HCT116 (cell line): ENCODE measurements around the gene PRKG1.

ENCODE experiments used
- CTCF ChIP-seq, 3 experiments: fragments of 200-600 bp in 1 of 3; sonication (generic) in 1 of 3; IDR thresholded peaks in 2 of 3; conservative IDR thresholded peaks in 1 of 3; 2 replicates each; pipeline ENCODE4 v1.5.1; 2012 to 2017; ENCODE audit warnings: low read depth in 2 of 3, low read length in 2 of 3, antibody characterized with exemption in 1 of 3, borderline replicate concordance in 1 of 3, control low read depth in 1 of 3, mild to moderate bottlenecking in 1 of 3, mixed read lengths in 1 of 3, mixed run types in 1 of 3, moderate library complexity in 1 of 3; ENCODE audit not compliant: insufficient read depth in 1 of 3
- ELF1 ChIP-seq: IDR thresholded peaks from 2 replicates; pipeline ENCODE4 v1.6.1; 2012; ENCODE audit warnings: low read depth, borderline replicate concordance
- EZH2 ChIP-seq: fragments of 200-600 bp; sonication (generic); IDR thresholded peaks from 2 replicates; pipeline ENCODE4 v1.6.1; 2017; ENCODE audit warnings: antibody characterized with exemption, mixed run types
- MAX ChIP-seq: IDR thresholded peaks from 2 replicates; pipeline ENCODE4 v1.6.1; 2012
- POLR2A ChIP-seq: IDR thresholded peaks from 2 replicates; pipeline ENCODE4 v1.7.0; 2011; ENCODE audit warnings: borderline replicate concordance; ENCODE audit not compliant: insufficient read depth, insufficient read length; ENCODE audit errors: extremely low read depth
- POLR2AphosphoS5 ChIP-seq: IDR thresholded peaks from 2 replicates; pipeline ENCODE4 v1.6.1; 2011; ENCODE audit warnings: mild to moderate bottlenecking, low read depth, low read length, moderate library complexity
- YY1 ChIP-seq: IDR thresholded peaks from 2 replicates; pipeline ENCODE4 v1.6.1; 2011; ENCODE audit warnings: low read length, low read depth, moderate library complexity, mild to moderate bottlenecking; ENCODE audit not compliant: insufficient replicate concordance; ENCODE audit errors: extremely low read depth
- ZFX ChIP-seq: fragments of 450-650 bp; IDR thresholded peaks from 2 replicates; pipeline ENCODE4 v1.6.1; 2017
- TF ChIP-seq, protein P1 (sequence below): IDR thresholded peaks from 2 replicates; pipeline ENCODE4 v1.6.1; 2012; ENCODE audit warnings: low read depth

DNA sequence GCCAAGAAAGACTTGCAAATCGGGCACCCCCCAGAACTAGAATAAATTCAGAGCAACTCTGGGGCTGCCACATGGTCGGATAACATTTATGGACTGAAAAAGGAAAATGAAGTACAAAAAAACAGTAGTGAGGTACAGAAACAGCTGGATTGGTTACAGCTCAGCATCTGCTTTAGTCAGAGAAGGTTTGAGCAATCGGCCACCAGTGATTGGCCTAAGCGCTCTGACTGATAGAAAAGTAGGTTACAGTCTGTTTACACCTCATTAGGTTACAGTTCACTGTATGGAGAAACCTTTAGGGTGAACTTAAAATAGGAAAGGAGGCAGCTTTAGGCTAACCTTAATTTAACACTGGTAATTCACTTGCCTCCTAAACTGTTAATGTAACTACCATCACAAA, 1137.8 kb downstream of the PRKG1 start:
- TF ChIP-seq POLR2AphosphoS5 (no peak), MAX (no peak), YY1 (no peak), POLR2A (no peak), ELF1 (no peak), CTCF (IDR thresholded peaks at IDR 0.05 in 2 of 3, conservative IDR thresholded peaks at IDR 0.05 in 1 of 3; ENCODE audit: borderline replicate concordance in 1 of 3, insufficient read depth in 1 of 3, low read depth in 2 of 3, low read length in 2 of 3) (no peak), EZH2 (no peak), ZFX (no peak)
- TF ChIP-seq, protein P1, sequence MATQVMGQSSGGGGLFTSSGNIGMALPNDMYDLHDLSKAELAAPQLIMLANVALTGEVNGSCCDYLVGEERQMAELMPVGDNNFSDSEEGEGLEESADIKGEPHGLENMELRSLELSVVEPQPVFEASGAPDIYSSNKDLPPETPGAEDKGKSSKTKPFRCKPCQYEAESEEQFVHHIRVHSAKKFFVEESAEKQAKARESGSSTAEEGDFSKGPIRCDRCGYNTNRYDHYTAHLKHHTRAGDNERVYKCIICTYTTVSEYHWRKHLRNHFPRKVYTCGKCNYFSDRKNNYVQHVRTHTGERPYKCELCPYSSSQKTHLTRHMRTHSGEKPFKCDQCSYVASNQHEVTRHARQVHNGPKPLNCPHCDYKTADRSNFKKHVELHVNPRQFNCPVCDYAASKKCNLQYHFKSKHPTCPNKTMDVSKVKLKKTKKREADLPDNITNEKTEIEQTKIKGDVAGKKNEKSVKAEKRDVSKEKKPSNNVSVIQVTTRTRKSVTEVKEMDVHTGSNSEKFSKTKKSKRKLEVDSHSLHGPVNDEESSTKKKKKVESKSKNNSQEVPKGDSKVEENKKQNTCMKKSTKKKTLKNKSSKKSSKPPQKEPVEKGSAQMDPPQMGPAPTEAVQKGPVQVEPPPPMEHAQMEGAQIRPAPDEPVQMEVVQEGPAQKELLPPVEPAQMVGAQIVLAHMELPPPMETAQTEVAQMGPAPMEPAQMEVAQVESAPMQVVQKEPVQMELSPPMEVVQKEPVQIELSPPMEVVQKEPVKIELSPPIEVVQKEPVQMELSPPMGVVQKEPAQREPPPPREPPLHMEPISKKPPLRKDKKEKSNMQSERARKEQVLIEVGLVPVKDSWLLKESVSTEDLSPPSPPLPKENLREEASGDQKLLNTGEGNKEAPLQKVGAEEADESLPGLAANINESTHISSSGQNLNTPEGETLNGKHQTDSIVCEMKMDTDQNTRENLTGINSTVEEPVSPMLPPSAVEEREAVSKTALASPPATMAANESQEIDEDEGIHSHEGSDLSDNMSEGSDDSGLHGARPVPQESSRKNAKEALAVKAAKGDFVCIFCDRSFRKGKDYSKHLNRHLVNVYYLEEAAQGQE: no peak
